Endodermal cell (in vitro differentiated cells): ENCODE data around the gene PDE10A. TPM values are rescaled to one million over a fixed set of nuclear protein-coding genes. Genes with fewer than 3 reads are reported as not detected.
A peak's percentile ranks its signal among the peaks of the same experiment; 100 is the strongest.

Source experiments
- DNase-seq: peaks from one replicate; pipeline ENCODE4 v3.0.0-alpha.2; 2017
- H3K27ac ChIP-seq: 2 replicates; pipeline ENCODE4 v1.5.1; 2013; ENCODE audit warnings: mild to moderate bottlenecking, low read depth, low read length, moderate library complexity
- H3K27me3 ChIP-seq: 2 replicates; pipeline ENCODE4 v1.6.1; 2013; ENCODE audit warnings: mild to moderate bottlenecking, low read length, moderate library complexity; ENCODE audit not compliant: insufficient read depth, control insufficient read depth, poor library complexity, severe bottlenecking
- H3K36me3 ChIP-seq: 2 replicates; pipeline ENCODE4 v1.7.0; 2013; ENCODE audit warnings: mild to moderate bottlenecking, low read length, moderate library complexity; ENCODE audit not compliant: control insufficient read depth, insufficient read depth
- H3K4me1 ChIP-seq: one replicate; pipeline ENCODE4 v1.7.0; 2013; ENCODE audit warnings: low read length; ENCODE audit not compliant: control insufficient read depth, insufficient read depth
- H3K4me3 ChIP-seq: 2 replicates; pipeline ENCODE4 v1.5.1; 2013; ENCODE audit warnings: mild to moderate bottlenecking, low read length, moderate library complexity
- H3K9ac ChIP-seq: 2 replicates; pipeline ENCODE4 v1.6.1; 2013; ENCODE audit warnings: mild to moderate bottlenecking, low read length, moderate library complexity; ENCODE audit not compliant: poor library complexity, severe bottlenecking; ENCODE audit errors: extremely low read depth
- H3K9me3 ChIP-seq: 2 replicates; pipeline ENCODE4 v1.6.1; 2013; ENCODE audit warnings: mild to moderate bottlenecking, low read length, moderate library complexity; ENCODE audit not compliant: control insufficient read depth
- H3K27ac Mint-ChIP-seq: 2 replicates; pipeline ENCODE4 v1.8.0; 2020; ENCODE audit warnings: mixed read lengths
- H3K27me3 Mint-ChIP-seq: 2 replicates; pipeline ENCODE4 v1.8.0; 2021; ENCODE audit warnings: mild to moderate bottlenecking, mixed read lengths; ENCODE audit not compliant: insufficient read depth
- H3K36me3 Mint-ChIP-seq: 2 replicates; pipeline ENCODE4 v1.8.0; 2020; ENCODE audit warnings: low read depth, mixed read lengths
- H3K4me1 Mint-ChIP-seq: 2 replicates; pipeline ENCODE4 v1.8.0; 2020; ENCODE audit warnings: mixed read lengths
- H3K4me3 Mint-ChIP-seq: 2 replicates; pipeline ENCODE4 v1.8.0; 2020; ENCODE audit warnings: mild to moderate bottlenecking, moderate library complexity, mixed read lengths
- H3K9me3 Mint-ChIP-seq: 2 replicates; pipeline ENCODE4 v1.8.0; 2020; ENCODE audit warnings: mild to moderate bottlenecking, mixed read lengths
- CTCF ChIP-seq: fragments of 200-600 bp; sonication (generic); conservative IDR thresholded peaks from 2 replicates; pipeline ENCODE4 v1.5.0; 2021; ENCODE audit warnings: antibody characterized with exemption, mild to moderate bottlenecking
- WGBS, 2 experiments: methylation state at CpG; one replicate each; pipeline versions ENCODE4 v1.1.5 to v1.1.7; 2013; ENCODE audit warnings: missing lambda C conversion rate in 2 of 2, mixed read lengths in 1 of 2; ENCODE audit not compliant: insufficient coverage in 1 of 2, insufficient read length in 1 of 2; 5-methylcytosine and 5-hydroxymethylcytosine counted together
- total RNA-seq, 2 donors: library from RNA; stranded (reverse); fragmentation: NEBNext Ultra II Directional in 1 of 2; extraction: Animal tissue kit (Norgen Biotek cat#: 25700) in 1 of 2; gene quantifications; 2 replicates in 1 of 2; 3 replicates in 1 of 2; pipeline ENCODE4 v1.2.1, GENCODE V29; 2021

PDE10A gene
- total RNA-seq, 2 donors from 2014 or later = 22.8 to 27.8 TPM

GRCh38 chr6:165441181-165441580, 221.9 kb downstream of the PDE10A start:
- Histone ChIP-seq H3K27ac (no peak overlapping the region), H3K4me3 (no peak overlapping the region), H3K36me3 (peaks cover 58% of the 10 kb centered on the region), H3K9me3 (peaks cover 38% of the 10 kb centered on the region), H3K4me1 (no peaks in the 10 kb centered on the region), H3K9ac (no peak overlapping the region), H3K27me3 (no peaks in the 10 kb centered on the region)
- no peak for TF ChIP-seq CTCF
- 87 to 100% methylated on average over 1 to 2 of the region's 2 CpGs for WGBS, 2 experiments
- Mint-ChIP-seq H3K36me3 (peaks cover 31% of the 10 kb centered on the region), H3K4me1 (peaks cover 13% of the 10 kb centered on the region), H3K27me3 (no peaks in the 10 kb centered on the region), H3K27ac (no peak overlapping the region), H3K9me3 (peaks cover 28% of the 10 kb centered on the region), H3K4me3 (no peak overlapping the region)
- DNase-seq = no peak

GRCh38 chr6:165439928-165440554, 223.0 kb downstream of the PDE10A start:
- H3K36me3 ChIP-seq = peaks cover 56% of the 10 kb centered on the region
- DNase-seq = no peak
- TF ChIP-seq CTCF = peak; percentile 81
- peaks cover 29% of the 10 kb centered on the region for H3K9me3 ChIP-seq
- H3K4me1 Mint-ChIP-seq = peaks cover 4% of the 10 kb centered on the region
- H3K27ac ChIP-seq = no peak overlapping the region
- H3K9me3 Mint-ChIP-seq = peaks cover 20% of the 10 kb centered on the region
- H3K4me1 ChIP-seq = no peaks in the 10 kb centered on the region
- H3K27me3 ChIP-seq = no peaks in the 10 kb centered on the region
- no peak overlapping the region for H3K4me3 Mint-ChIP-seq
- no peaks in the 10 kb centered on the region for H3K27me3 Mint-ChIP-seq
- H3K9ac ChIP-seq = no peak overlapping the region
- H3K27ac Mint-ChIP-seq = no peak overlapping the region
- H3K4me3 ChIP-seq = no peak overlapping the region
- peaks cover 23% of the 10 kb centered on the region for H3K36me3 Mint-ChIP-seq
- WGBS, 2 experiments = 50 to 58% methylated on average over 3 to 4 of the region's 4 CpGs

- Histone ChIP-seq H3K4me3 (no peak overlapping the region), H3K4me1 (no peaks in the 10 kb centered on the region), H3K9me3 (no peaks in the 10 kb centered on the region), H3K9ac (no peak overlapping the region), H3K27ac (no peak overlapping the region), H3K36me3 (peaks cover 66% of the 10 kb centered on the region), H3K27me3 (no peaks in the 10 kb centered on the region)
- peaks cover 34% of the 10 kb centered on the region for H3K36me3 Mint-ChIP-seq
- H3K4me3 Mint-ChIP-seq = no peak overlapping the region
- H3K9me3 Mint-ChIP-seq = no peaks in the 10 kb centered on the region
- TF ChIP-seq CTCF = no peak
- H3K27me3 Mint-ChIP-seq = no peaks in the 10 kb centered on the region
- WGBS, 2 experiments = 89 to 100% methylated on average over 1 to 2 of the region's 2 CpGs
- H3K4me1 Mint-ChIP-seq = no peaks in the 10 kb centered on the region
- no peak overlapping the region for H3K27ac Mint-ChIP-seq
- DNase-seq = no peak
Observed at GRCh38 chr6:165426892-165427291, 236.1 kb downstream of the PDE10A start.
